Neural progenitor cell (in vitro differentiated cells): Measurements from ENCODE around the gene MAP4K3.

Experiments
- CTCF ChIP-seq: fragments of 200-600 bp; sonication (generic); IDR thresholded peaks from 2 replicates; pipeline ENCODE4 v1.5.1; 2017; ENCODE audit warnings: antibody characterized with exemption, mild to moderate bottlenecking
- EZH2 ChIP-seq: fragments of 200-600 bp; sonication (generic); IDR thresholded peaks from 2 replicates; pipeline ENCODE4 v1.6.1; 2017; ENCODE audit warnings: antibody characterized with exemption, mild to moderate bottlenecking, moderate library complexity

GRCh38 chr2:39447266-39448168 is 10.4 kb upstream of the MAP4K3 start:
- TF ChIP-seq CTCF = no peak
- TF ChIP-seq EZH2 = no peak
